Loucy (cell line): Measurements from ENCODE around the gene CLTA.

Experiments
- H2AFZ ChIP-seq: fragments of 200-600 bp; sonication (generic); 2 replicates; pipeline ENCODE4 v1.6.0; 2016; ENCODE audit warnings: antibody characterized with exemption, mild to moderate bottlenecking, low read length, moderate library complexity
- H3F3A ChIP-seq: fragments of 200-600 bp; 2 replicates; pipeline ENCODE4 v1.6.0; 2016; ENCODE audit warnings: antibody characterized with exemption, low read depth, mild to moderate bottlenecking
- H3K27me3 ChIP-seq: fragments of 200-600 bp; sonication (generic); 2 replicates; pipeline ENCODE4 v1.6.1; 2014; ENCODE audit warnings: low read length, mild to moderate bottlenecking; ENCODE audit not compliant: insufficient read depth, poor library complexity, severe bottlenecking
- H3K36me3 ChIP-seq: fragments of 200-600 bp; sonication (generic); 2 replicates; pipeline ENCODE4 v1.6.1; 2016; ENCODE audit warnings: low read length; ENCODE audit not compliant: insufficient read depth
- H3K4me1 ChIP-seq: fragments of 200-600 bp; sonication (generic); 2 replicates; pipeline ENCODE4 v1.5.1; 2014; ENCODE audit warnings: low read length, mild to moderate bottlenecking; ENCODE audit not compliant: insufficient read depth, poor library complexity, severe bottlenecking
- H3K4me2 ChIP-seq: fragments of 200-600 bp; sonication (generic); 2 replicates; pipeline ENCODE4 v1.6.0; 2014; ENCODE audit warnings: antibody characterized with exemption, low read length, low read depth, mild to moderate bottlenecking; ENCODE audit not compliant: poor library complexity, severe bottlenecking
- H3K4me3 ChIP-seq: fragments of 200-600 bp; sonication (generic); 2 replicates; pipeline ENCODE4 v1.5.1; 2014; ENCODE audit warnings: low read length, mild to moderate bottlenecking, mixed read lengths; ENCODE audit not compliant: poor library complexity, severe bottlenecking
- H3K79me2 ChIP-seq: fragments of 200-600 bp; sonication (generic); 2 replicates; pipeline ENCODE4 v1.6.1; 2014; ENCODE audit warnings: low read length; ENCODE audit not compliant: insufficient read depth
- H3K9ac ChIP-seq: fragments of 200-600 bp; sonication (generic); 2 replicates; pipeline ENCODE4 v1.6.0; 2014; ENCODE audit warnings: mild to moderate bottlenecking, low read depth, low read length, moderate library complexity; ENCODE audit not compliant: poor library complexity, severe bottlenecking
- H3K9me2 ChIP-seq: fragments of 200-600 bp; sonication (generic); replicated peaks from 2 replicates; pipeline ENCODE4 v1.6.1; 2016; ENCODE audit warnings: low read depth, low read length, mixed read lengths
- H3K9me3 ChIP-seq: fragments of 200-600 bp; sonication (generic); 2 replicates; pipeline ENCODE4 v1.6.1; 2014; ENCODE audit warnings: mild to moderate bottlenecking, antibody characterized with exemption, low read length, low read depth; ENCODE audit not compliant: insufficient read depth
- H4K20me1 ChIP-seq: fragments of 200-600 bp; sonication (generic); 2 replicates; pipeline ENCODE4 v1.6.0; 2014; ENCODE audit warnings: antibody characterized with exemption, low read length, mild to moderate bottlenecking; ENCODE audit not compliant: insufficient read depth, poor library complexity, severe bottlenecking
- EZH2phosphoT487 ChIP-seq: fragments of 200-600 bp; IDR thresholded peaks from 2 replicates; pipeline ENCODE4 v1.6.1; 2018; ENCODE audit warnings: antibody characterized with exemption, mild to moderate bottlenecking, moderate library complexity, borderline replicate concordance
- TF ChIP-seq, protein P1 (sequence below): fragments of 200-600 bp; sonication (generic); conservative IDR thresholded peaks from 2 replicates; pipeline ENCODE4 v1.5.1; 2014; ENCODE audit warnings: mild to moderate bottlenecking, antibody characterized with exemption, low read length

The CLTA gene

GRCh38 chr9:36154331-36154952, 36.3 kb upstream of the CLTA start:
- H3K9me3 ChIP-seq, result peaks cover 5% of the 10 kb centered on the region; the same call in 1 of the 2 replicates
- TF ChIP-seq, protein P1, sequence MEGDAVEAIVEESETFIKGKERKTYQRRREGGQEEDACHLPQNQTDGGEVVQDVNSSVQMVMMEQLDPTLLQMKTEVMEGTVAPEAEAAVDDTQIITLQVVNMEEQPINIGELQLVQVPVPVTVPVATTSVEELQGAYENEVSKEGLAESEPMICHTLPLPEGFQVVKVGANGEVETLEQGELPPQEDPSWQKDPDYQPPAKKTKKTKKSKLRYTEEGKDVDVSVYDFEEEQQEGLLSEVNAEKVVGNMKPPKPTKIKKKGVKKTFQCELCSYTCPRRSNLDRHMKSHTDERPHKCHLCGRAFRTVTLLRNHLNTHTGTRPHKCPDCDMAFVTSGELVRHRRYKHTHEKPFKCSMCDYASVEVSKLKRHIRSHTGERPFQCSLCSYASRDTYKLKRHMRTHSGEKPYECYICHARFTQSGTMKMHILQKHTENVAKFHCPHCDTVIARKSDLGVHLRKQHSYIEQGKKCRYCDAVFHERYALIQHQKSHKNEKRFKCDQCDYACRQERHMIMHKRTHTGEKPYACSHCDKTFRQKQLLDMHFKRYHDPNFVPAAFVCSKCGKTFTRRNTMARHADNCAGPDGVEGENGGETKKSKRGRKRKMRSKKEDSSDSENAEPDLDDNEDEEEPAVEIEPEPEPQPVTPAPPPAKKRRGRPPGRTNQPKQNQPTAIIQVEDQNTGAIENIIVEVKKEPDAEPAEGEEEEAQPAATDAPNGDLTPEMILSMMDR, result no peak
- no peak for TF ChIP-seq EZH2phosphoT487
- peaks cover 13% of the 10 kb centered on the region; the same call in 1 of the 2 replicates for H3K79me2 ChIP-seq
- no peaks in the 10 kb centered on the region for H3K9me2 ChIP-seq
- H3K4me1 ChIP-seq, result peaks cover 30% of the 10 kb centered on the region
- no peak overlapping the region for H3K9ac ChIP-seq
- H4K20me1 ChIP-seq, result no peaks in the 10 kb centered on the region
- no peak overlapping the region for H3K4me2 ChIP-seq
- no peak overlapping the region for H3K4me3 ChIP-seq
- no peak overlapping the region for H2AFZ ChIP-seq
- no peaks in the 10 kb centered on the region for H3K36me3 ChIP-seq
- no peaks in the 10 kb centered on the region for H3K27me3 ChIP-seq
- H3F3A ChIP-seq, result peaks cover 2% of the 10 kb centered on the region; the same call in 1 of the 2 replicates

- H3K4me2 ChIP-seq, result no peak overlapping the region
- TF ChIP-seq, protein P1, result no peak
- TF ChIP-seq EZH2phosphoT487, result no peak
- no peak overlapping the region for H3K4me3 ChIP-seq
- no peak overlapping the region for H2AFZ ChIP-seq
- H3K4me1 ChIP-seq, result peaks cover 17% of the 10 kb centered on the region
- H3K36me3 ChIP-seq, result no peaks in the 10 kb centered on the region
- H3F3A ChIP-seq, result peaks cover 2% of the 10 kb centered on the region; the same call in 1 of the 2 replicates
- H3K9me2 ChIP-seq, result no peaks in the 10 kb centered on the region
- H3K9ac ChIP-seq, result no peak overlapping the region
- H4K20me1 ChIP-seq, result no peaks in the 10 kb centered on the region
- H3K79me2 ChIP-seq, result 0 out of 2 replicates have a peak, but pooled peaks cover 3% of the 10 kb centered on the region
- H3K9me3 ChIP-seq, result peaks cover 5% of the 10 kb centered on the region; the same call in 1 of the 2 replicates
- no peaks in the 10 kb centered on the region for H3K27me3 ChIP-seq
Observed at GRCh38 chr9:36156116-36156515, 34.6 kb upstream of the CLTA start.

DNA sequence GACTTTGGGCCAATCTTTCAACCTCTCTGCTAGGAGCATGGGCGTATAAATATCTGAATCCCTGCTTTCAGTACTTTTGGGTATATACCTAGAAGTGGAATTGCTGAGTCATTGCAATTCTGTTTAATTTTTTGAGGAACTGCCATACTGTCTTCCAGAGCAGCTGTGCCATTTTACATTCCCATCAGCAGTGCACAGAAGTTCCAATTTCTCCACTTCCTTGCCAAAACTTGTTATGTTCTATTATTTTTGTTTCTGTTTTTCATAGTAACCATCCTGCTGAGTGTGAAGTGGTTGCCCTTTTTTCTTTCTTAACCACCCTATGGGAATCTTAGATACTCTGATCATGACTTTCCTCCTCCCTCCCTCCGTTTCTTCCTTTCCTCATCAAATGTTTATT, 32.6 kb upstream of the CLTA start:
- H3K9me2 ChIP-seq, result no peaks in the 10 kb centered on the region
- no peak overlapping the region for H3K4me2 ChIP-seq
- peaks cover 5% of the 10 kb centered on the region; the same call in 1 of the 2 replicates for H3K9me3 ChIP-seq
- no peak overlapping the region for H2AFZ ChIP-seq
- H3K4me3 ChIP-seq, result no peak overlapping the region
- TF ChIP-seq, protein P1, result no peak
- no peak for TF ChIP-seq EZH2phosphoT487
- H3K27me3 ChIP-seq, result no peaks in the 10 kb centered on the region
- H4K20me1 ChIP-seq, result no peaks in the 10 kb centered on the region
- H3K36me3 ChIP-seq, result no peaks in the 10 kb centered on the region
- no peaks in the 10 kb centered on the region for H3K79me2 ChIP-seq
- H3K9ac ChIP-seq, result no peak overlapping the region
- H3F3A ChIP-seq, result peaks cover 2% of the 10 kb centered on the region; the same call in 1 of the 2 replicates
- H3K4me1 ChIP-seq, result peaks cover 7% of the 10 kb centered on the region
